Upper lobe of left lung (tissue), 4 donors: ENCODE measurements around the gene CLSTN3.
"Not testable (repeated sequence)": the region's sequence is repeated elsewhere in the genome, so short reads cannot be mapped to it uniquely, and the experiment has no call there.

Experiments used
- EP300 ChIP-seq, 4 donors: sonication (generic); formaldehyde crosslinking; IDR thresholded peaks; one replicate each; pipeline ENCODE4 v1.5.1; 2017; ENCODE audit warnings: antibody characterized with exemption in 4 of 4, control low read depth in 2 of 4
- POLR2A ChIP-seq, 4 donors: fragments of 450-650 bp; IDR thresholded peaks; one replicate each; pipeline ENCODE4 v1.5.1; 2016 to 2017; ENCODE audit warnings: antibody characterized with exemption in 4 of 4, mild to moderate bottlenecking in 2 of 4
- POLR2AphosphoS5 ChIP-seq, 2 donors: sonication (generic); formaldehyde crosslinking; IDR thresholded peaks; one replicate each; pipeline ENCODE4 v1.5.1; 2017; ENCODE audit warnings: antibody characterized with exemption in 2 of 2
- TF ChIP-seq, protein P1 (sequence below), 6 experiments: fragments of 450-650 bp in 4 of 6; fragments of 200-600 bp in 2 of 6; sonication (generic) in 2 of 6; IDR thresholded peaks; one replicate each; pipeline ENCODE4 v1.5.1; 2016 to 2019; ENCODE audit warnings: antibody characterized with exemption in 6 of 6

DNA sequence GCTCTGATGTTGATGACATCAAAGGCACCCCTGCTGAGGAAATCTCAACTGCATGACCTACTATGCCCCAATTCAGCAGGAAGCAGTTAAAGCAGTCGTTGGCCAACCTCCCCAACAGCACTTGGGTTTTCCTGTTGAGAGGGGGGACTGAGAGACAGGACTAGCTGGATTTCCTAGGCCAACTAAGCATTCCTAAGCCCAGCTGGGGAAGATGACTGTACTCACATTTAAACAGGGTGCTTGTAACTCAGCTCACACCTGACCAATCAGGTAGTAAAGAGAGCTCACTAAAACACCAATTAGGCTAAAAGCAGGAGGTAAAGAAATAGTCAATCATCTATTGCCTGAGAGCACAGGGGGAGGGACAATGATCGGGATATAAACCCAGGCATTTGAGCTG lies 55.9 kb downstream of the CLSTN3 start:
- not testable (repeated sequence) for TF ChIP-seq POLR2A, EP300, POLR2AphosphoS5 (IDR thresholded peaks at IDR 0.05)
- TF ChIP-seq, protein P1, sequence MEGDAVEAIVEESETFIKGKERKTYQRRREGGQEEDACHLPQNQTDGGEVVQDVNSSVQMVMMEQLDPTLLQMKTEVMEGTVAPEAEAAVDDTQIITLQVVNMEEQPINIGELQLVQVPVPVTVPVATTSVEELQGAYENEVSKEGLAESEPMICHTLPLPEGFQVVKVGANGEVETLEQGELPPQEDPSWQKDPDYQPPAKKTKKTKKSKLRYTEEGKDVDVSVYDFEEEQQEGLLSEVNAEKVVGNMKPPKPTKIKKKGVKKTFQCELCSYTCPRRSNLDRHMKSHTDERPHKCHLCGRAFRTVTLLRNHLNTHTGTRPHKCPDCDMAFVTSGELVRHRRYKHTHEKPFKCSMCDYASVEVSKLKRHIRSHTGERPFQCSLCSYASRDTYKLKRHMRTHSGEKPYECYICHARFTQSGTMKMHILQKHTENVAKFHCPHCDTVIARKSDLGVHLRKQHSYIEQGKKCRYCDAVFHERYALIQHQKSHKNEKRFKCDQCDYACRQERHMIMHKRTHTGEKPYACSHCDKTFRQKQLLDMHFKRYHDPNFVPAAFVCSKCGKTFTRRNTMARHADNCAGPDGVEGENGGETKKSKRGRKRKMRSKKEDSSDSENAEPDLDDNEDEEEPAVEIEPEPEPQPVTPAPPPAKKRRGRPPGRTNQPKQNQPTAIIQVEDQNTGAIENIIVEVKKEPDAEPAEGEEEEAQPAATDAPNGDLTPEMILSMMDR (IDR thresholded peaks at IDR 0.05), result not testable (repeated sequence)
